DND-41 (cell line): ENCODE data around the gene FSHR.

ENCODE experiments used
- ATAC-seq: fragments of 200-7000 bp; cut with Tn5 transposase; 3 replicates; pipeline ENCODE4 v1.9.1; 2021; ENCODE audit warnings: low read depth; ENCODE audit not compliant: insufficient read depth
- DNase-seq: peaks from one replicate; pipeline ENCODE4 v3.0.0-alpha.2; 2020
- H2AFZ ChIP-seq: 2 replicates; pipeline ENCODE4 v1.6.0; 2012; ENCODE audit warnings: low read depth, low read length
- H3K27ac ChIP-seq: 2 replicates; pipeline ENCODE4 v1.5.1; 2012; ENCODE audit warnings: low read length, inconsistent platforms
- H3K27me3 ChIP-seq: fragments of 200-600 bp; sonication (generic); 2 replicates; pipeline ENCODE4 v1.6.0; 2012; ENCODE audit warnings: low read length, mild to moderate bottlenecking, inconsistent platforms; ENCODE audit not compliant: insufficient read depth, poor library complexity
- H3K36me3 ChIP-seq: 2 replicates; pipeline ENCODE4 v1.5.1; 2012; ENCODE audit warnings: low read length, inconsistent platforms; ENCODE audit not compliant: insufficient read depth
- H3K4me1 ChIP-seq: 2 replicates; pipeline ENCODE4 v1.5.1; 2012; ENCODE audit warnings: mild to moderate bottlenecking, low read length; ENCODE audit not compliant: insufficient read depth
- H3K4me2 ChIP-seq: 2 replicates; pipeline ENCODE4 v1.6.0; 2012; ENCODE audit warnings: mild to moderate bottlenecking, moderate library complexity, low read length, inconsistent platforms; ENCODE audit not compliant: insufficient read depth
- H3K4me3 ChIP-seq, 2 experiments: fragments of 200-600 bp in 1 of 2; shearing (Covaris generic) in 1 of 2; 2 replicates each; pipeline ENCODE4 v1.5.1; 2012 to 2016; ENCODE audit warnings: inconsistent platforms in 2 of 2, low read length in 2 of 2, mild to moderate bottlenecking in 2 of 2, low read depth in 1 of 2, moderate library complexity in 1 of 2
- H3K79me2 ChIP-seq: 2 replicates; pipeline ENCODE4 v1.6.0; 2012; ENCODE audit warnings: low read length, inconsistent platforms; ENCODE audit not compliant: insufficient read depth
- H3K9ac ChIP-seq: 2 replicates; pipeline ENCODE4 v1.6.0; 2012; ENCODE audit warnings: low read depth, mild to moderate bottlenecking, inconsistent platforms, low read length, moderate library complexity
- H3K9me3 ChIP-seq: 2 replicates; pipeline ENCODE4 v1.5.1; 2012; ENCODE audit warnings: low read length, moderate library complexity, mild to moderate bottlenecking, inconsistent platforms; ENCODE audit not compliant: insufficient read depth, severe bottlenecking
- H4K20me1 ChIP-seq: 2 replicates; pipeline ENCODE4 v1.6.0; 2012; ENCODE audit warnings: low read length; ENCODE audit not compliant: insufficient read depth
- EZH2 ChIP-seq: IDR thresholded peaks from 3 replicates; pipeline ENCODE4 v1.6.1; 2012; ENCODE audit warnings: borderline replicate concordance, low read depth, mild to moderate bottlenecking, moderate library complexity, low read length, inconsistent platforms; ENCODE audit not compliant: severe bottlenecking
- TF ChIP-seq, protein P1 (sequence below): IDR thresholded peaks from 2 replicates; pipeline ENCODE4 v1.5.1; 2012; ENCODE audit warnings: borderline replicate concordance, low read length, moderate library complexity, mild to moderate bottlenecking; ENCODE audit not compliant: poor library complexity, severe bottlenecking; ENCODE audit errors: extremely low read depth

The FSHR gene

DNA sequence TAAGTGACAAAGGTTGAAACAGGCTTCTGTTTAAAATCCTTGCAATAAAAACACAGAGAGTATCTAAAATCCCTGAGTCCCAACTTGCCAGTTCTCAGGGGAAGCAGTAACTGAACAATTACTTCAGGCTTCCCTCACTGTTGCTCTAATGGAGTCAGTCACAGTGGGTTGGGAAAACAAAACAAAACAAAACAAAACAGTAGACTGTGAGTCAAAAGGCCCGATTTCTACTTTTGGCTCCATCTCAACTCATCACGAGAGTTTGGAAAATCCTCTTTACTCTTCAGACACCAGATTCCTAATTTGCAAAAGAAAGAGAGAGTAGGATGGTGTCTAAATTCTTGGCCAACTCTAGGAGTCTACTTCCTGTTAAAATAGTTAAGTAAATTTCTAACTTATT lies 1.1 kb downstream of the FSHR start:
- TF ChIP-seq, protein P1, sequence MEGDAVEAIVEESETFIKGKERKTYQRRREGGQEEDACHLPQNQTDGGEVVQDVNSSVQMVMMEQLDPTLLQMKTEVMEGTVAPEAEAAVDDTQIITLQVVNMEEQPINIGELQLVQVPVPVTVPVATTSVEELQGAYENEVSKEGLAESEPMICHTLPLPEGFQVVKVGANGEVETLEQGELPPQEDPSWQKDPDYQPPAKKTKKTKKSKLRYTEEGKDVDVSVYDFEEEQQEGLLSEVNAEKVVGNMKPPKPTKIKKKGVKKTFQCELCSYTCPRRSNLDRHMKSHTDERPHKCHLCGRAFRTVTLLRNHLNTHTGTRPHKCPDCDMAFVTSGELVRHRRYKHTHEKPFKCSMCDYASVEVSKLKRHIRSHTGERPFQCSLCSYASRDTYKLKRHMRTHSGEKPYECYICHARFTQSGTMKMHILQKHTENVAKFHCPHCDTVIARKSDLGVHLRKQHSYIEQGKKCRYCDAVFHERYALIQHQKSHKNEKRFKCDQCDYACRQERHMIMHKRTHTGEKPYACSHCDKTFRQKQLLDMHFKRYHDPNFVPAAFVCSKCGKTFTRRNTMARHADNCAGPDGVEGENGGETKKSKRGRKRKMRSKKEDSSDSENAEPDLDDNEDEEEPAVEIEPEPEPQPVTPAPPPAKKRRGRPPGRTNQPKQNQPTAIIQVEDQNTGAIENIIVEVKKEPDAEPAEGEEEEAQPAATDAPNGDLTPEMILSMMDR, result no peak
- no peak for TF ChIP-seq EZH2
- Histone ChIP-seq H3K4me3 (no peak overlapping the region), H3K36me3 (no peaks in the 10 kb centered on the region), H3K79me2 (no peaks in the 10 kb centered on the region), H3K27ac (no peak overlapping the region), H2AFZ (no peak overlapping the region), H4K20me1 (no peaks in the 10 kb centered on the region), H3K9me3 (no peaks in the 10 kb centered on the region), H3K4me2 (no peak overlapping the region), H3K9ac (no peak overlapping the region), H3K4me1 (no peaks in the 10 kb centered on the region), H3K27me3 (no peaks in the 10 kb centered on the region)
- ATAC-seq (no peak), DNase-seq (no peak)

DNA sequence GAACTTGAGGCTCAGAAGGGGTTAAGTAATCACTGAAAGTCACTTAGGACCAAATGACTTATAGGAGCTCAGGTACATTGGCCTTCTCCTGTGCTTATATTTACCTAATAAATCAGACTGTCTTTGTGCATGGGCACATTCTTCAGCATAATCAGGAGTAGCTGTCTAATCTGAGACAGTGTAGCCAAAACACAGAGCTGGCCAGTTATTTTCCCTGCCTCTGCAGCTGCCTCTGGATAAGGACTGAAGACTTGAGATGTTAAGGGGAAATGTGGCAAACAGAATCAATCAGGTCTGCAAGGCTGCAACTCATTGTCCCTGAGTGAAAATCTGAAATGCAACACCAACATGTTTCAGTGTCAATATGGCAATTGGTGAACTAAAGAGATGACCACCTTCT lies 1.5 kb downstream of the FSHR start:
- no peak overlapping the region for H2AFZ ChIP-seq
- DNase-seq (no peak), ATAC-seq (no peak)
- no peak overlapping the region for H3K4me3 ChIP-seq
- no peaks in the 10 kb centered on the region for H4K20me1 ChIP-seq
- no peaks in the 10 kb centered on the region for H3K9me3 ChIP-seq
- TF ChIP-seq EZH2, result no peak
- TF ChIP-seq, protein P1, result no peak
- no peak overlapping the region for H3K4me2 ChIP-seq
- no peaks in the 10 kb centered on the region for H3K27me3 ChIP-seq
- no peaks in the 10 kb centered on the region for H3K4me1 ChIP-seq
- H3K9ac ChIP-seq, result no peak overlapping the region
- no peaks in the 10 kb centered on the region for H3K36me3 ChIP-seq
- H3K79me2 ChIP-seq, result no peaks in the 10 kb centered on the region
- H3K27ac ChIP-seq, result no peak overlapping the region

DNA sequence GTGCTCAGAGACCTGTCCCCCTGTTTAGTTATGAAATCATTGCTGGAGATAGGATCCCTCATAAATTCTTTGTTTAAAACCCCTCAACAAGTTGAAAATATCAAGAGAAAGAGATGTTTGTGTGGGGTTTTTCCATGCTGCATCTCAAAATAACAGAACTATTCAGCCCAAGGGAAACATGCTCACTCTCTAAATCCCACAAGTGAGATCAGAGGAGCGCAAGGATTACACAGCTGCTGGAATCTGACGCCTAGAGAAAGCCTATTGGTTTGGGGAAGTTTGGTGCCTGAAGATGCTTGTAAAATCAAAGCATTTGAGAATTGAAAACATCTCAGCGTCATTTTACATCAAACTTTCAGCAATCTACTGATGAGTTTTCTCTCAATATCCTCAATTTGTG lies 7.9 kb downstream of the FSHR start:
- no peak overlapping the region for H3K4me3 ChIP-seq
- no peaks in the 10 kb centered on the region for H3K27me3 ChIP-seq
- H3K4me2 ChIP-seq, result no peak overlapping the region
- H3K9ac ChIP-seq, result no peak overlapping the region
- TF ChIP-seq, protein P1, result no peak
- TF ChIP-seq EZH2, result no peak
- no peaks in the 10 kb centered on the region for H3K36me3 ChIP-seq
- H3K9me3 ChIP-seq, result no peaks in the 10 kb centered on the region
- DNase-seq, result no peak
- H2AFZ ChIP-seq, result no peak overlapping the region
- no peaks in the 10 kb centered on the region for H3K79me2 ChIP-seq
- no peaks in the 10 kb centered on the region for H4K20me1 ChIP-seq
- no peak overlapping the region for H3K27ac ChIP-seq
- no peaks in the 10 kb centered on the region for H3K4me1 ChIP-seq
- ATAC-seq, result no peak

DNA sequence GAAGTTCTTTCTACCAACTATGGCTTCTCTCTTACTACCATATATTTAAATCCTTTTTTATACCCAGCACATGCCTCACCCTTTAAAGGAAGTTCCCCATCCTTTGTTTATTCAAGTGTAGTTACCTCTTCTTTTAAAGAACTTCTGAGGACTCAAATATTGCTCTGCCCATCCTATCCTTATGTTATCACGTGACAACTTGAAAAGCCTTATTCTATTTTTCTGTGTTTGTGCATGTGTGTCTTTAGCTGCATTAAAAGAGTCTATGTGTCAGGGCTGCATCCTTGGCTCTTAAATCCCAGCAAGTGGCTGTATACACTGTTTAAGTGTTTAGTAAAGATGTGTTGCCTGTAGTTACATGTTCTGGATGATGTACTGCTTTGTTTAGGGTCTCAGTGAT lies 22.5 kb downstream of the FSHR start:
- H2AFZ ChIP-seq, result no peak overlapping the region

More for the DNA sequence above, 22.5 kb downstream of the FSHR start:
- H3K9me3 ChIP-seq, result peaks cover 7% of the 10 kb centered on the region
- H3K27ac ChIP-seq, result no peak overlapping the region
- H3K36me3 ChIP-seq, result no peaks in the 10 kb centered on the region
- H3K4me1 ChIP-seq, result no peaks in the 10 kb centered on the region
- H3K9ac ChIP-seq, result no peak overlapping the region
- DNase-seq, result no peak
- H3K4me3 ChIP-seq, result no peak overlapping the region
- H3K27me3 ChIP-seq, result no peaks in the 10 kb centered on the region
- H3K4me2 ChIP-seq, result no peak overlapping the region
- no peaks in the 10 kb centered on the region for H4K20me1 ChIP-seq
- TF ChIP-seq, protein P1, result no peak
- no peak for TF ChIP-seq EZH2
- ATAC-seq, result no peak
- no peaks in the 10 kb centered on the region for H3K79me2 ChIP-seq
